ENCODE results near the gene MOSPD2.

The MOSPD2 gene

DNA sequence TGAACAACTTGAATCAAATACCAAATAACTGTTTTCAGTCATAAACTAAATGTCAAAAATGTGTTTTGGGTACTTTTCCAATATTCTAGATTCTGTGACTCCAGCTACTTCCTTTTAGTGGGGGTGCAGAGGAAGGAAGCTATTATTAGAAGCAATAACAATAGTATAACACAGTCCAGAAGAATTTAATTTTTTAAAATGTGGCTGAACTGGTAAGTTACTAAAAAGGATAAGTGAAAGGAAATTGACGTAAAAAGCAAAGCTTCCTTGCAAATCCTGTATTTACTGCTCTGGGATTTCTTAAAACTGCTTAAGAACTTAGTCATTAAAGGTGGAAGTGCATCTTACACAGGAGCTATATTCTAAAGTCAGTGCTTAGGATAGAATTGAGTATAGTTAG is 53.2 kb downstream of the MOSPD2 start:
- DNase-seq = no peak
- TF ChIP-seq POLR2A (IDR thresholded peaks at IDR 0.05; ENCODE audit: low read length) (no peak), GATA1 (IDR thresholded peaks at IDR 0.05; ENCODE audit: low read depth, low read length) (no peak)

DNA sequence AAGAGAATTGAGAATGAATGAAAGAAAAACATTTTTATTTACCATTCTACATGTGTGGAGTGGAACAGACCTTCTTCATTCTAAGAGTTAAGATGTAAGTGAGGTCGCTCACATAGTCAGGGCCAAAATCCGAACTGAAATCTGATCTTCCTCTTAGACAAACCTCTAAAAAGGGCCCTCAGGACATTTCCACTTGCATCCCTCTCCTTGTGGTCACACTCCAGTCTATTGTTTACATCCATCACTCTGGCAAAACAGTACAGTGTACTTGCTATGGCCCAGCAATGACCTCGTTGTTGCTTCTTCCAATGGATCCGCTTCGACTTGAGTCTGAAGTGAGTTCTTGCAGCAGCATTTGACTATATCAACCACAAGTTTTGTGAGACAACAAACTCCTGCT is 54.2 kb downstream of the MOSPD2 start:
- DNase-seq = no peak
- no peak for TF ChIP-seq POLR2A (IDR thresholded peaks at IDR 0.05; ENCODE audit: low read length)
- no peak for TF ChIP-seq GATA1 (IDR thresholded peaks at IDR 0.05; ENCODE audit: low read depth, low read length)

DNA sequence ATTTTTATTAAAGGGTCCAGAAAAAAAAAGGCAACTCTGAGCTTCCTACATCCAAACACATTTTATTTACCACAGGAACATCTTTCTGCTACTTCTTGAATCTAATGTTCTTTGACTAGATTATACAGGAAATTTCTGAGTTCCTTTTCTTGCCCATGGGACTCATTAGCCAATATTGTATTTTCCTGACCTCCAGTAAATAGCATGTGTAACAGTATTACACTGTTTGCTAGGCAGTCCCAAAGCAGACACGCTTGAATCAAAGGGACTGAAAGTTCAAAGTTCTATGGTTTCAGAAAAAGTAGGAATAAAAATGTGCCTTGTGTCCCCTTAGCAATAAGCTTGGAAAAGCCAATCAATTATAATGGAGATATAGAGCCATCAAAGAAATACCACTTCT is 57.4 kb downstream of the MOSPD2 start:
- TF ChIP-seq POLR2A (IDR thresholded peaks at IDR 0.05; ENCODE audit: low read length) (no peak), GATA1 (IDR thresholded peaks at IDR 0.05; ENCODE audit: low read depth, low read length) (no peak)
- DNase-seq = no peak

GRCh38 chrX:14932136-14932535 is 58.9 kb downstream of the MOSPD2 start:
- DNase-seq = no peak
- TF ChIP-seq GATA1 (IDR thresholded peaks at IDR 0.05; ENCODE audit: low read depth, low read length) (no peak), POLR2A (IDR thresholded peaks at IDR 0.05; ENCODE audit: low read length) (no peak)

DNA sequence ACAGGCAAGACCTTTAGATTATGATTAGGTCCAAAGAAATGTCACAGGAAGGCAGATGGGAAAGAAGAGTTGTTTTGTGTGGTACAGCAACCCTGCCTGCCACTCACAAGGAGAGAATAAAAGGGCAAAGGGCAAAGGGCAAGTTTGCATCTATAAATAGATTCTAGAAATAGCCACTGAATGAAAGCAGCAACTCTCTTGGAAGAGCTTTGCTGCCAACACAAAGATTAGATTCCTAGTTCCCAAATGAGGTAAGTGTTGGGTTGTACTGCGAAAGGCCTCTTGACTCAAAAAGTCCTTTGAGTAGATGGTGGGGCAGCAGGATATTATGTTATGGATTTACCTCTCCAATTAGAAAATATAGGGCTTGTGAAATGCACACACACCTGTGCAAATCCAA is 61.2 kb downstream of the MOSPD2 start:
- DNase-seq = no peak
- no peak for TF ChIP-seq POLR2A (IDR thresholded peaks at IDR 0.05; ENCODE audit: low read length)
- TF ChIP-seq GATA1 (IDR thresholded peaks at IDR 0.05; ENCODE audit: low read depth, low read length) = no peak

DNA sequence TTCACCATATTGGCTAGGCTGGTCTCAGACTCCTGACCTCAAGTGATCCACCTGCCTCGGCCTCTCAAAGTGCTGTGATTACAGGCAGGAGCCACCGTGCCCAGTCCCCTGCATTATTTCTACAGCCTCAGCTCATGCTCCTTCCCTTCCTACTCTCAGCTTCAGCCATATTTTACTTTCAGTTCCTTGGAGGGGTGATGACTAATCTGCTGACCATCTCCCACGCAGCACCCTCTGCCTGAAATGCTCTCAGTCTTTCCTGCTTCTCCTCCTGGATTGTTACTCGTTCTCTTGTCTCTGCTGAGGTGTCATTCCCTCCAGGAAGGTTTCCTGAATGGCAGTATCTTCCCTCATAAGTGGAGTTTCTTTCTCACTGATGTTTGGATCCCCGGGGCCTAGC is 63.3 kb downstream of the MOSPD2 start:
- DNase-seq = no peak
- TF ChIP-seq GATA1 (IDR thresholded peaks at IDR 0.05; ENCODE audit: low read depth, low read length) = no peak
- no peak for TF ChIP-seq POLR2A (IDR thresholded peaks at IDR 0.05; ENCODE audit: low read length)

- DNase-seq = no peak
- TF ChIP-seq POLR2A (IDR thresholded peaks at IDR 0.05; ENCODE audit: low read length) (no peak), GATA1 (IDR thresholded peaks at IDR 0.05; ENCODE audit: low read depth, low read length) (no peak)
Measured at GRCh38 chrX:14939644-14940043, 66.4 kb downstream of the MOSPD2 start.

DNA sequence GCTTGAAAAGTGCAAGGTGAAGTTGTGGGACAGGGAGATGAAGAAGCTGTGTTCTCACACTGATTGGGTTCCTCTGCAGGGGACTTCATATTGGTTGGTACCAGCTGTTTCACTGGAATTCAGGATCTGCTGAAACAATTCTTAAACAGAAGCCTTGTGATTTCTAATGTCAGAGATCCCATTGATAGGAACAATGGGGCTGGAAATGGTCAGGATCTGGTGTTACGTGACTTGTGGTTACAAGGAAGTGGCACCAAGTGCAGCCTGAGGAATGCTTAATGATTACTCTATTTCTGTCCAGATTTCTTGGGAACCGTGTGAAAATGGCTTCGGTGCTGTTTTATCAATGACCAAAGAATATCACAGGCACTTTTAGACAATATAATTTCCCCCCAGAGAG is 68.1 kb downstream of the MOSPD2 start:
- no peak for DNase-seq
- TF ChIP-seq POLR2A (IDR thresholded peaks at IDR 0.05; ENCODE audit: low read length) = no peak
- no peak for TF ChIP-seq GATA1 (IDR thresholded peaks at IDR 0.05; ENCODE audit: low read depth, low read length)

DNA sequence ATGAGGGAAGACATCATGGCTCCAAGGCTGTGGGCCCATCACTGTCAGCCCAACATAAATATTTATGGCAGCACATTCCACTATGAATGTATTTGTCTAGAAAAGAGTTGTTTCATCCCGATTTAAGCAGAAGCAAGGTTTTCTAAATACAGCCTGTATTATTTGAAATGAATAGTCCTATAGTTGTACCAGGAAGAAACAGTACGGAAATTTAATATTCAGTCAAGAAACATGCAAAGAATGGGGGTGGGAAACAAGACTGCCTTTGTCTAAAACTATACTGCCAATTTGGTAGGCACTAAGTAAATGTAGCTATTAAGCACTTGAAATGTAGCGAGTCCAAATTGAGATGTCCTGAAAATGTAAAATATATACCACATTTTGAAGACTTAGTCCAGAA is 69.1 kb downstream of the MOSPD2 start:
- DNase-seq = no peak

DNA sequence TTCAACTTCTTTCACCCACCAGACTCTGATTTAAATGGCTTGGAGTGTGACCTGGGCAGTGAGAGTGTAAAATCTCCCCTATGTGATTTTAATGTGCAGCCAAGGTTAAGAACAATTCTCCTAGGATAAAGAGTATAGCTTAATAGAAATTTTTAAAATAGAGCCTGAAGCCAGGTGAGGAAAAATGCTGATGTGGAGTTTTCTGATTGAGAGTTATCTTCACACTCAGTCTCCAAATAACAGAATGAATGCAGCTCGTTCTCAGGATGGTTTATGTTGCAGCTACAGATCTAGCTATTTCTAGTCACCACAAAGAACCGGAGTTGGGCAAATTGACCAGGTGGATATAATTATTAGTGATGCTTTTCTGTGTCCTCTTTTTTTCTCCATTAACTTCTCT is 70.7 kb downstream of the MOSPD2 start:
- no peak for TF ChIP-seq GATA1 (IDR thresholded peaks at IDR 0.05; ENCODE audit: low read depth, low read length)
- no peak for TF ChIP-seq POLR2A (IDR thresholded peaks at IDR 0.05; ENCODE audit: low read length)
- no peak for DNase-seq

More for the DNA sequence above, 69.1 kb downstream of the MOSPD2 start:
- TF ChIP-seq POLR2A (IDR thresholded peaks at IDR 0.05; ENCODE audit: low read length) (no peak), GATA1 (IDR thresholded peaks at IDR 0.05; ENCODE audit: low read depth, low read length) (no peak)

- no peak for TF ChIP-seq GATA1 (IDR thresholded peaks at IDR 0.05; ENCODE audit: low read depth, low read length)
- no peak for DNase-seq
Measured at GRCh38 chrX:14946606-14947155, 73.5 kb downstream of the MOSPD2 start.

DNA sequence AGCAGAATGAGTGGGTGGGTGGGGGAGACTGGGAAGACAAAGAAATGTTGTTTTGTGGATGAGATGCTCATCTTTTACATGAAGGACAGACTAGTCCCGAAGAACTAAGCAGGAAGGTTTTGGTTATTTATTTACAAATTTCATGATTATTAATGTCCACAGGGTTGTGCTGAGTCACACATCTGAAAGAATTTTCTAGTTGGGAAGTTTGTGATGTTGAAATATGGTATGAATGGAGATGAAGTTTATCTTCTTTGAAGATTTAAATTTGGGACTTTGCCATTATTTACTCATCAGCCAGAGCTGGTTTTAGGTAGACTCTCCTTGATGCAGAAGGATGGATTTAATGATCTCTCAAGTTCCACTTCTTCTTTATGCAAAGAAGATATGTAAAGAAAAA is 75.5 kb downstream of the MOSPD2 start:
- TF ChIP-seq POLR2A (IDR thresholded peaks at IDR 0.05; ENCODE audit: low read length) (no peak), GATA1 (IDR thresholded peaks at IDR 0.05; ENCODE audit: low read depth, low read length) (no peak)
- DNase-seq = no peak

- TF ChIP-seq POLR2A (IDR thresholded peaks at IDR 0.05; ENCODE audit: low read length) = no peak
- TF ChIP-seq GATA1 (IDR thresholded peaks at IDR 0.05; ENCODE audit: low read depth, low read length) = no peak
- DNase-seq = no peak
Measured at GRCh38 chrX:14956813-14957582, 83.8 kb downstream of the MOSPD2 start.

DNA sequence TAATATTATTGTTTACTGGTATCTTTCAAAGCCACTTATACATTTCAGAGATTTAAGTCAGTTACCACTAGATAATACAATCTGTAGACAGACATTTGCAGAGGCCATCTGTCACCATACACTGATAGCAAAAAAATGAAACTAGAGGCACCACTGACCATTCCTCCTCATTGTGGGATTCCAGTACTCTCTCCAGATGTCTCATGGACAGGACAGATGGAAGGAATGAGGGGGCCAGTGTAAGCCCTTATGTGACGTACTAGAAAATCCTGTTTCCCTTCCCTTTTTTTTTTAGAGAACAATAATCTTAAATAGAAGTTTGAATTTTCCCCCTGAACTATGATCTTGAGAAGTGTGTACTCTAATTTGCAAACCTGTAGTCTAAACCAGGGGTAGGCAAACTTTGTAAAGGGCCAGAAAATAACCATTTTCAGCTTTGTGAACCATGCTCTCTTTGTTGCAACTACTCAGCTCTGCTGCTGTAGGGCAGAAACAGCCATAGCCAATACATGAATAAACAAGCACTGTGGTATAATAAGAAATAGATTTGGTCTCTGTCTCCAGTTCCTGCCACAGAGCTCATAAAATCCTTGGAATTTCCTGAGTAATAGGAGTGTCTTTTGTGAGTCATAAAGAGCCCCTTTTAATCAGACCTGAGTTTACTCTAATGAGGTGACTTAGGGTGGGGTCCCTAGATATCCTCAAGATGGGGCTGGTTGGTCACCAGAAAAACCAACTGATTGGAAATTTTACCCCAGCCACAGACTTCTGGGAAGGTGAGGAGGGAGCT is 90.4 kb downstream of the MOSPD2 start:
- no peak for TF ChIP-seq POLR2A (IDR thresholded peaks at IDR 0.05; ENCODE audit: low read length)
- TF ChIP-seq GATA1 (IDR thresholded peaks at IDR 0.05; ENCODE audit: low read depth, low read length) = no peak
- no peak for DNase-seq

Measured in erythroblast (primary cell).